ENCODE measurements around the gene CDC26. TPM values are rescaled to one million over a fixed set of nuclear protein-coding genes. Genes with fewer than 3 reads are reported as not detected.
A peak's percentile ranks its signal among the peaks of the same experiment; 100 is the strongest.

Gene CDC26
- total and polyA plus RNA-seq, 4 donors: 19.0 to 41.8 (median 23.8) TPM

GRCh38 chr9:113301548-113301947 lies 26.2 kb upstream of the CDC26 start:
- WGBS, 2 donors: 95 to 96% methylated on average over 8 of the region's 8 CpGs
- Histone ChIP-seq H3K27ac (ENCODE audit: low read depth in 1 of 2, low read length in 1 of 2) (no peak overlapping the region), H3K9me3 (ENCODE audit: control insufficient read depth in 4 of 4, insufficient read depth in 3 of 4, low read length in 3 of 4) (peaks cover 0 to 2% (median 0%) of the 10 kb centered on the region in 4 donors), H3K4me3 (no peak overlapping the region), H3K4me1 (ENCODE audit: control insufficient read depth in 5 of 5, insufficient read depth in 5 of 5, low read length in 5 of 5) (no peaks in the 10 kb centered on the region), H3K9ac (ENCODE audit: insufficient read depth in 1 of 2, low read length in 2 of 2) (no peak overlapping the region), H3K27me3 (ENCODE audit: control insufficient read depth in 3 of 3, insufficient read depth in 3 of 3, low read length in 2 of 3) (no peaks in the 10 kb centered on the region), H3K36me3 (ENCODE audit: control insufficient read depth in 4 of 4, insufficient read depth in 4 of 4, low read length in 4 of 4) (no peaks in the 10 kb centered on the region)
- TF ChIP-seq CTCF (IDR thresholded peaks at IDR 0.05; ENCODE audit: control extremely low read depth, extremely low read depth): no peak
- no peak for ATAC-seq (ENCODE audit: insufficient read depth, low FRiP score)
- no peak for DNase-seq

DNA sequence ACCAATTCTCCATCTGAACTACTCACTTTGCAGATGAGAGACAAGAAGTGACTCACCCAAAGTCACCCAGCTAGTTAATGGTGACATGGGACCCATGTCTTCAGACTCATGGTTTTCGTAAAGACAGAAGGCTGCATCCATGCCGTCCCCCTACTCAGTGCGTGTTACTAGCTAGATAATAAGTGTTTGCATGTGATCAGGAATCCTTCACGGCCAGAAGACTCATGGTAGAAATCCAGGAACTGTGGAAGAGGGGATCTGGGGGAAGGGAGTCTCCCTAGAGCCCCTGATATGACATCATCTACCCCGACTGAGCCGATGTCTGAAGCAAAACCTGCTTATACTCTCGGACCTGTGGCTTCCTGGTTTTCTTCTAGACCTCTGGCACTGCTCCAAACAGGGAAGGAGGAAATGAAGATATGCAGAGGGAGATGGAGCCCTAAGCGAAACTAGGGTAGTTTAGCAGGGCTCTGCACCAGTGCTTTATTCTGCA lies 24.5 kb upstream of the CDC26 start:
- no peak overlapping the region for H3K27ac ChIP-seq (ENCODE audit: low read depth in 1 of 2, low read length in 1 of 2)
- 33 to 36% methylated on average over 8 of the region's 8 CpGs for WGBS, 2 donors
- H3K4me3 ChIP-seq: no peak overlapping the region
- ATAC-seq (ENCODE audit: insufficient read depth, low FRiP score) (peak; percentile 41), DNase-seq (peak in 2 of 3 donors; percentile 55 to 65)
- no peak for TF ChIP-seq CTCF (IDR thresholded peaks at IDR 0.05; ENCODE audit: control extremely low read depth, extremely low read depth)
- no peaks in the 10 kb centered on the region for H3K4me1 ChIP-seq (ENCODE audit: control insufficient read depth in 5 of 5, insufficient read depth in 5 of 5, low read length in 5 of 5)
- peaks cover 0 to 2% (median 0%) of the 10 kb centered on the region in 4 donors for H3K9me3 ChIP-seq (ENCODE audit: control insufficient read depth in 4 of 4, insufficient read depth in 3 of 4, low read length in 3 of 4)
- no peaks in the 10 kb centered on the region for H3K27me3 ChIP-seq (ENCODE audit: control insufficient read depth in 3 of 3, insufficient read depth in 3 of 3, low read length in 2 of 3)
- no peaks in the 10 kb centered on the region for H3K36me3 ChIP-seq (ENCODE audit: control insufficient read depth in 4 of 4, insufficient read depth in 4 of 4, low read length in 4 of 4)
- H3K9ac ChIP-seq (ENCODE audit: insufficient read depth in 1 of 2, low read length in 2 of 2): no peak overlapping the region

- Histone ChIP-seq H3K4me3 (no peak overlapping the region), H3K4me1 (ENCODE audit: control insufficient read depth in 5 of 5, insufficient read depth in 5 of 5, low read length in 5 of 5) (no peaks in the 10 kb centered on the region), H3K27ac (ENCODE audit: low read depth in 1 of 2, low read length in 1 of 2) (no peak overlapping the region), H3K9ac (ENCODE audit: insufficient read depth in 1 of 2, low read length in 2 of 2) (no peak overlapping the region), H3K9me3 (ENCODE audit: control insufficient read depth in 4 of 4, insufficient read depth in 3 of 4, low read length in 3 of 4) (peaks cover 0 to 2% (median 0%) of the 10 kb centered on the region in 4 donors), H3K36me3 (ENCODE audit: control insufficient read depth in 4 of 4, insufficient read depth in 4 of 4, low read length in 4 of 4) (peaks cover 0 to under 1% (median 0%) of the 10 kb centered on the region in 4 donors), H3K27me3 (ENCODE audit: control insufficient read depth in 3 of 3, insufficient read depth in 3 of 3, low read length in 2 of 3) (no peaks in the 10 kb centered on the region)
- no peak for TF ChIP-seq CTCF (IDR thresholded peaks at IDR 0.05; ENCODE audit: control extremely low read depth, extremely low read depth)
- ATAC-seq (ENCODE audit: insufficient read depth, low FRiP score) (no peak), DNase-seq (no peak)
- 92 to 93% methylated on average over 15 of the region's 15 CpGs for WGBS, 2 donors
These were observed 23.8 kb upstream of the CDC26 start for GRCh38 chr9:113298924-113299770.

Data from lung (tissue), 12 donors.